Head of caudate nucleus (tissue), 42 donors: Measurements from ENCODE around the gene CCDC192.

Experiments
- DNase-seq, 42 donors: peaks; one replicate each; pipeline versions ENCODE4 v3.0.0 to v3.0.0-alpha.2; 2020 to 2021; ENCODE audit warnings: mixed read lengths in 7 of 42
- intact Hi-C: fragments of 100-400 bp; cut with DNase I; formaldehyde crosslinking; loops from one replicate; pipeline ENCODE4 v1.15.0; 2022

Gene CCDC192

DNA sequence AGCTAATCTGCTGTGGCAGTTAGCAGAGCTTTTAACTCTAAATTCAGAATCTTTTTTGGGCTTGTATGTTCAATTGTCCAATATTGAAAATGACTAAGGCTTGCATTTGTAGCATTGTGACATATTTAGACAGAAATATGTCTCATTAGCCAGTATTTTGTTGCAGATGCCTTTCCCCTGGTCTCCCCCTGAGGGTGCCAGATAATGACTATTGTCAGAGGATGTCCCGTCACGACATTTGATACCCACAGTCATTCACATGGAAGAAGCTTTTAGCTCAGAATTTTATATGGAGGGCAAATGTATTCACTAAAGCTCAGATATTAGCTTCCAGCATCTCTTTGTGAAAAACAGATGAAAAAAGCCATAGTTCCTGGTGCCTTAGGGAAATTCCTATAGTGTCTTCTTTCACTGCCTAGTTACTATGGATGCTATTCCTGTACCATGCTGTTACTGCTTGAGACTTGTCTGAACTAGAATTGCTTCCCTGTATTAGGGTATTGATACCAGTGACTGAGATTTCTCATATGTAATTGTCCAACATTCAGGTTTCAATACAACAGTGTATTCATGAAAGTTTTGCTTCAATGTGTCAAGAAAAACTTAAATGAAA lies 96.2 kb downstream of the CCDC192 start:
- intact Hi-C loops: no loop called here
- DNase-seq: peak in 8 of 42 donors; percentile 3 to 49 (median 10)

DNA sequence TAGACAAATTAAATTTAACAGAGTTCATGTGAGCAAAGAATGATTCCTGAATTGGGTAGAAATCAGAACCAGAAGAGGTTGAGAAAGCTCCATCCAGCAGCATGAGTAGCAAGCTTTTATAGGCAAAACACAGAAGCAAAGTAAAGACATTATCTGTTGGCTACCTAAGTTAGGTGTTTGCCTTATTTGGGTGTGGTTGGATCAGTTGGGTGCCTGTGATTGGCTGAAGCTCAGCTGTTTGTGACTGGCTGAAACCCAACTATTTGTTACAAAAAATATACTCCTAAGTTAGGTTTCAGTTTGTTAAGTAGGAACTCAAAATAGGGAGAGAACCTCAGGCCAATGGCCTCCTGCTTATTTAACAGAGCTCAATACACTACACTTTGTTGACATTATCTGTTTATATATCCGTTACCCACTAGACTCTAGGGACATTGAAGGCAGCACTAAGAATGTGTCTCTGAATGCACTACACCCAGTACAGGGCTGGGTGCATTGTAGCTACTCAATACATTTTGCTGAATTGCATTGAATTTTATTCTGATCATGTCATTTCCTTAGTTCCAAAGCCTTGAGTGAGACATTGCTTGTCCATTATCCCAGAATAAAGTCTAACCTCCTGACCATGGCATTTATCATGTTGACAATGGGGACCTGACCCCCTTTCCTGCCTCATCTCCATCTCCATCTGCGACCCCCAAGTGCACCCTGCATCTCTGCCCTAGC lies 98.7 kb downstream of the CCDC192 start:
- intact Hi-C loops: no loop called here
- no peak for DNase-seq

DNA sequence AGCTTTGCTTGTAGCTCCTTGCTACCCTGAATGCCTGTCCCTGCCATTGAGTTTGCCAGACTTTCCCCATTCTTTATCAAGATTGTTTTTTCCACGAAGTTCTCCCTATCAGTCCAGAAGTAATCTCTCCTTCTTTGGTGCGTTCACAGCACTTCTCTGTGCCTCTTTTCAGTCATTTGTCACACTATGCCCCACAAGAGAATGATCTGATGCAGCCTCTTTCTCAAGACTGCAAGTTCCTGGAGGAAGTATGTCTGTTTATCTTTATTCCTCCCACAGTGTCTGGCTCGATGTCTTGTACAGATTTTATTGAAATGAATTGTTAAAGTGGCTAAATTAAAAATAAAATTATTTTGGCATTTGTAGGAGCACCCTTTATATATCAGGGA lies 99.3 kb downstream of the CCDC192 start:
- intact Hi-C loops: no loop called here
- no peak for DNase-seq

DNA sequence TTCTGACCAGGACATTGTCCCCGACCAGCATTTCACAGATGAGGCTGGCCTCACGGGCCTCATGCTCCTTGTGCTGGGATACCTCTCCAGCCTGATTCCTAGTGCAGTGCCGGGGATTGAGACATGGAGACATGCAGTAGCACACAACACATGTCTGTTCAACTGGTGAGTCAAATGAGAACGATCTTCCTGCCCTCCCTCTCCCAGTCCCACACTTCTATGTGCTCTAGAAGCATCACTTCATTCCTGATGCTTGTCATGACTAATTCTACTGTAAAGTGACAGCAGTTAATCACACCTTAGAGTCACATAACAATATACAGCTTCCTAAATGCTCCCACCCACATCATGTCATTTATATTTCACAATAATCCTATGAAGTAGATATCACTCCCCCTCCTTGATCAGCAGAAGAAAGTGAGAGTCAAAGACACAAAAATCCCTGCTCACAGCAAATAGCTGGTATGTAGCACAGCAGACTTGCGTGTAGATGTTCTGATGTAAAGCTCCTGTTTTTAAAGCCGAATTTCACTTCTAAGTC lies 101.8 kb downstream of the CCDC192 start:
- intact Hi-C loops: no loop called here
- peak in 24 of 42 donors; percentile 2 to 55 (median 16) for DNase-seq

DNA sequence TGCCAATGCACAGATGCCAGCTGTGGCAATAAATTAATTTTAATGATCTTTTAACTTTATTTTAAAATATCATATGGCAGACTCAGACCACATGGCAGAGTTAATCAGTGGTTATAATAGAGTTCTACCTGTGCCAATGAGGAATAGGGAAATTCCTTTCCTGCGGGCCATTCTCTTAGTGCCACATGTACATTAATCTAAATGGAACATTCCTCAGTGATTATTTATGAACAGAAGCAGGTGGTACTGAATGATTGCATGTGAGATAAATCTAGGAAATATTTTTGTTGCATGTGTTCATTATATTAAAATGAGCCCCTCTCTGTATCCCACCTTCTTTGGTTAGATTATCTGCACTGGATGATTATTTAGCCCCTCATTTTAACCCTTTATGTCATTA lies 102.3 kb downstream of the CCDC192 start:
- intact Hi-C loops: no loop called here

DNA sequence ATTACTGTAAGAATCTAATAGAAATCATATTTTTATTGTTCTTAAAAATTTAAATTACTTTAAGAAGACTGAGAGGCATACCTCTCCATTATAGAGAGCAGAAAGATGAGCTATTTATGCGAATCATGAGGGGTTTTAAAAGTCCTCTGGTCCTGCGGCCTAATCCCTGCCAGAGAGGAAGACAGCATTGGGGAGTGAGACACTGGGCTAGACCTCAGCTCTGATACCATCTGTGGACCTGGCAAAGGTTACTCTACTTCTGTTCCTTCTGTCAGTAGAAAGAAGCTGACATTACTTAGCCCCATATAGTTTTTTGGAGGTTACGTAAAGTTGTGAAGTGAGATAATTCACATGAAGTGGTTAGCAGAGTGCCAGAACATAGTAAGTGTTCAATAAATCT lies 103.6 kb downstream of the CCDC192 start:
- no peak for DNase-seq
- intact Hi-C loops: no loop called here

More for the DNA sequence above, 102.3 kb downstream of the CCDC192 start:
- no peak for DNase-seq

DNA sequence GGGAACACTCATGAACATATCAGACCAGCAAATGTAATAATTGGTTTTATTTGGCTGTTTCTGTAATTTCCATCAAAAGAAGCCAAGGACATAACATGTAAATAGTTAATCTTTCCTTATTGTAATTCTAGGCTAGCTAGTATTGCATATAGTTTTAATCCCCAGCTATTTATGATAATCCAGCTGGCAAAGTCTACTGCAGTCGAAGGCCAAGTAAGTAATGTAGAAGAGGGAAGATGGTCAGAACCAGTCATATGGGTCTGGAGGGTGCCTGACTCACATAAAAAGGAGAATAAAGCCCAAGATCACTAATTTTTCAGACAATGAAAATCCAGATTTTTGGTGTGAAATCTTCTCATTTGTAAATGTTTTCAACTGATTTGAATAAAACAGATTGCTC lies 106.3 kb downstream of the CCDC192 start:
- DNase-seq: no peak
- intact Hi-C loops: no loop called here

DNA sequence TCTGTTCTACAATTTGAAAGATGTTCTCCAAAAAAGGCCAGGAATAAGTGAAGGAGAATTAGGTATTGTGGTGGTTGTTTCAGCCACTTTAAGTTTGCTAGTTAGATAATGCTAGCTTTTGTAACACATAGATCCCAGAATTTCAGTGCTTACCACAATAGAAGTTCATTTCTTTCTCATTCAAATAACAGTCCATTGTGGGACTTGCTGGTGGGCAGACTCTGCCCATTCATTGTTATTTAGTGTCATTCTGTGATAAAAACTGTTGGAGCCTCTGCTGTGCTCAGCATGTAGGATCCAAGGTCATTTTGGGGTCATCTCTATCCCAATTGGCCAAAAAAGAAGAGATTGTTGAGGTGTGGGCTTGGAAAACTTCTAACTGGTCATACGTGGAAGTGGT lies 106.8 kb downstream of the CCDC192 start:
- peak in 2 of 42 donors; percentile 2 to 33 for DNase-seq
- intact Hi-C loops: no loop called here

DNA sequence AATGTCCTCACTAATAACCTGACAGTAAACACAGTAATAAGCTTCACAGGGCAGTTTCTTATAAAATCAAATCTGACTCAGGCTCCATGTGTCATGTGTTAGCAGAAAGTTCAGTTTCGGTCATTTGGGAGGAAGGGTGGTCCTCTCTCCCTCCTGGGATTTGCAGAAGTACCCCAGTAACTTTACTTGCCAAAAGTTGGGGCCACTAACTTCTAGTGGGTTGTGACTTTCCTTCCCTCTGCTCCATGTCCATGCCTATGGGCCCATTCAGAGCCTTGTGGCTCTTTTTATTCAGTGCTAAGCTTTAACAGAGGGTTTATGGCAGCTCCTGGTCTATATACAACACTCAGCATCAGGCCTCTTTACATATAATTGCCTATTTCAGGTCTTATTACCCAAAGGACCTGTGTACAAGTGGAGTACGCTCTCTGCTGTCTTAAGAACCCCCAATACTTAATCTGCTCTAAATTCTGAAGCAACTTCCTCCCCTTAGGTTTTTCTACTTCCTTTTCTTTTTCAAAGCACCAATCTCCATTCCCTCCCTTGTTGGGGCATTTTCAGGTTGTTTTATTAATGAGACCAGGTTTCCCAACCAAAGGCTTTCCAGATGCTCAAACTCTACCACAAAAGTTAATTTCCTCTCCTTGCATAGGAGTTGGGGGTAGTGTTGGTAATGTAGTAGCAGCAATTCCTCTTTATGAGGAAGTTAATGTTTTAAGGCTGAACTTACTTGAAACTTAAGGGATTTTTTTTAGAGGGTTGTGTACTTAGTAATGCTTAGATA lies 107.7 kb downstream of the CCDC192 start:
- no peak for DNase-seq
- intact Hi-C loops: no loop called here

DNA sequence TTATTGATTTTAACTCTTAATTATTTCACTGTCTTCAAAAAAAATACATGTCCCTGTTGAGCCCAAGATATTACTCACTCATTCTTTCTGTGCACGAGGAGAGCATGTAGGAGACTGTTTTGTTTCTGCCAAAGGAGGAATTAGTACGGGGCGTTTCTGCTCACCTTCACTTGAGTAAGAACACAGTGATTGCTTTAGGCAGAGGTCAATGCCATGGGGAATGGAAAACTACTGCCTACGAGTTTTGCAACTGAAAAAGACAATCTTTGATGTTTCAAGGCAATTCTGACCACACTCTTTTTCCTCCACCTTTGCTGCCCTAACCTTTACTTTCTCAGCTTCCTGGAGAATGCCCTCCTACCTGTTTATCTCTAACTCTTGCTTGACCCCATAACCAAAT lies 109.4 kb downstream of the CCDC192 start:
- intact Hi-C loops: no loop called here
- no peak for DNase-seq

DNA sequence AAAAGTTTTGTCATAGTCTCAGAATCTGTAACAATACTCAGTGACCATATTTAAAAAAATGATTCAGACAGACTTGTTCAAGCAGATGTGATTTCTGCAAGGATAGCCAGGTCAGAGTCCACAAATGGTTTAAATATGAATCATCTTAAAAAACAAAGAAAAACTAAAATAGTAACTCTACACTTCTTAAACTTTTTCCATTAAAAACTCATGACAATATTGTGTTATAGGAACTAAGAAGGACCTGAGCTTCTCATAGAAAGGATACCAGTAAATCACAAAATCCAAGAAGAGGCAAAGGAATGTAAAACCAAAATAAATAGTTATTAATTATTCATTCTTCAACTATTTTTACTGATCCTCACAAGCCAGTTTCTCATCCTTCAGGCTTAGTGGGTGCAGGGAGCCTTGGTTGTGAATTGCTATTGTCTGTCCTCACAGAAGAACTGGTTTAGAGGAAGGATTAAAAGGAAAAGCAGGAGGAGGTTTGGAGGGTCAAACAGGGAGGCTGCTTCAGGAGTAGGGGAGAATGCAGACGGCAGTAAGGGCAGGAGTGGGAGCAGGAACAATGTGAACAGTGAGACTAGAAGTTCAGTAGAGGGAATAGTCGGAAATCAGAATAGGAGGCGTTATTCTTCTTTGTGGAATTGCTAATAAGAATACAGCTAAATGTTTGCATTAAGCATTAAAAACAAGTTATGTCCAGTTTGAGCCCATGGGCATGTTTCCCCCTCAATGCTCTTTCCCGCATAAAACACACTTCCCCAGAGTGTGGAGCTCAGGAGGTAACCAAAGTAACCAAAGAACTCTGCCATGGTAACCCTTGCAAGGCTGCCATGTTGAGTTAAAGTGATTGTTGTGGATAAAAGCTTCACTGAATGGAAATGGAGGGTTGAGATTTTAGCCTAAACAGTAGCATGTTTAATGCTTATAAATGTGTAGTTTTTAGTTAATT lies 110.7 kb downstream of the CCDC192 start:
- intact Hi-C loops: no loop called here
- DNase-seq: no peak

DNA sequence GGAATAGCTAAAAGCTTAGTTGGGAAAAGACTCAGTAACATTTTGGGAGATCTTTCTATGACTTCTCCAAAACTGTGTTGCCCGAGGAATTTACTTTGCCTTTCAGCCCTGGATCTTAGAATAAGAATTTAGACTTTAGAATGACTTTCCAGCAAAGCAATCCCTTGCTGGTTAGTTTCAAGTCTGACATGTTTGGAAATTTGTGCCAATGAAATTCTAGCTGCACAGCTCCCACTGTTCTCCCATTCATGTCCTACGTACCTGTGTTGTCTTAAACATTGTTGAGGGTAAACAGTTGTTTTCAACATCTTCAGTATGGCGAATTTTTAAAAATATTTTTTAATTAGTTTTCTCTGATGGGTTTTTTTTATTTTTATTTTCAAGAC lies 111.4 kb downstream of the CCDC192 start:
- intact Hi-C loops: no loop called here
- DNase-seq: no peak

DNA sequence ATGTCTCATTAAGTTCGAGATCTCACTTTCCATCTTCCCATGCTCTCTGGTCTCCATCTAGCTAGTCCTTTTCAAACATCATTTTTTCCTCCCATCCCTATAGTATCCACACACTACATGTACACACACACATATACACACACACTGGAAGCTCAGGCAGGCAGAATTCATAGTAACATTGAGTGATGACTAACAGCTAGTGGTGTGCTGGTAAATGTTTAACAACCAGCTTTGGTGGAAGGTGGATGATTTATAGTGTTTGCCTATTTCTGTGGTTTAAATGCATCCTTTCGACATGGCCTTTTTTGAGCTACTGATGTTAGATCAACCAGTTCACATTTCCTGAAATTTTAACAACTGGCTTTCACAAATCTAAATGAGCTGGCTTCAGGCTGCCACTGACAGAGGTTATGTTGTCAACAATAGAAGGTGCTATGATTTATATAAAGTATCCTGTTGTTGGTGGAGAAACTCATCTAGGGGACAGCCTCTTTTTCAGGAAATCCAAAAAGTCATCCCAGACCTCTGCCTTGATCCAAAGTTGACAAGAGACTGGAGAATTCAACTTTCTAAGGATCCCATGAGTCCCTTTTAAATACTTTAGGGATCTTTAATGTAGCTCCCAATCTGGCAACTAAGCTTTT lies 117.8 kb downstream of the CCDC192 start:
- no peak for DNase-seq
- intact Hi-C loops: no loop called here

DNA sequence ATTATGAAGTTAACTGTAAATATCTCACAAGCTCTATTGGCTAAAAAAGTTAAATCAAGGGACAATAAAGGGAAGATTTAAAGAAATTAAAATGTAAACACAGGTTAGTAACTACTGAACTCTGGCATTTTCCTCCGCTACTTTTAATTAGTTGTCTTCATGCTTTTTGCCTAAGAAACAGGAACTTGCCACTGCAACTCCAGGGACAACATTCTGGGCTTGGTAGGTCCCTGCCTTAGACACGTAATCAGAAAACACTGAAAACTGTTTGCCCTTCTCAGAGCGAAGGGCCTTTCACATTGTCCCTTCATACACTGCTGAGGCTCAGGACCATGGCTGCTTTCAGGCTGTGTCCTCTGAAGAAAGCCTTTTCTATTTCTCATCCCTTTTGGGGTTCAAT lies 118.7 kb downstream of the CCDC192 start:
- no peak for DNase-seq
- intact Hi-C loops: no loop called here

DNA sequence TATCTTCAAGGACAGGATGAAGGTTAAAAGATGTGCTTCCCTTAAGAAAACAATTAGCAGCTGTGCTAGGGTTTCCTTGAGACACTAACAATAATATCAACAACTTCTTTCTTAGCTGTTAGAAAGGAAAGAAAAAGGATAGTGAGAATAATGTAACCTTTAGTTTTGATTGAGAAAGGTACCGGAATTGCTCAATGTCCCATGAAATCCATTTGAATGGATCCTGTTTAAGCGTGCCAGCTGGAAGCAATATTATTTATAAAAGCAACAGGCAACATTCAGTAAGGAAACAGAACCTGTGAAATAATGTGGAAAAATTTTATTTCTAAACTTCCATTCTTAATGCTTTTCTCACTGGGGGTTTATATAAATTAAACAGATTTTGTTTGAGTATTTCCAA lies 120.9 kb downstream of the CCDC192 start:
- DNase-seq: no peak
- intact Hi-C loops: no loop called here

DNA sequence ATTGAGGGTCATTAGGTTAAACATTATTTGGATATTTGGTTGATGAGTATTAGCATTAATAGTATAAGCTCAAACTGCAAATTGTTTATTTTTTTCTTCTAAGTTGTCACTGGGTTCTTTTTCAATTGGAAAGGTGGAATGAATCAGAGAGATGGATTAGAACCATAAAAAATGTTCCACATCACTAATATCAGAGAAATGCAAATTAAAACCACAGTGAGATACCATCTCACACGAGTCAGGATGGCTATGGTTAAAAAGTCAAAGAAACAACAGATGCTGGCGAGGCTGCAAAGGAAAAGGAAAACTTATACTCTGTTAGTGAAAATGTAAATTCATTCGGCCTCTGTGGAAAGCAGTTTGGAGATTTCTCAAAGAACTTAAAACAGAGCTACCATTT lies 122.8 kb downstream of the CCDC192 start:
- no peak for DNase-seq
- intact Hi-C loops: no loop called here

DNA sequence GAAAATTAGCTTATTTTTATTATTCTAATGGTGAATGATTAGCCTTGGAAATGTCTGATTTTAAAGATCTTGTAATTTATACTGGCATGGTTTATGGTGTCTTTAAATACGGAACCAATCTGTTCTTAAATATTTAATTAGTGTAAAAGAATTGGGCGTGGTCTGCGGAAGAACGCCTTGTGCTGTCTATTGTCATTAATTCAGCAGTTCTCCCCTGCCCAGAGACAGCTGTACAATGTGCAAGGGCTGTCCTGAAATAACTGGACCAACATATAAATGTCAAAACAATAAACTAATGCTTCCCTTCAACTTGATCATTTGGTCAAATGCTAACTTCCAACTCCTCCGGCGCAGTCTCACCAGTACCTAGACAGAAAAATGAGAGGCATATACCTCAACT lies 124.3 kb downstream of the CCDC192 start:
- intact Hi-C loops: no loop called here
- no peak for DNase-seq

DNA sequence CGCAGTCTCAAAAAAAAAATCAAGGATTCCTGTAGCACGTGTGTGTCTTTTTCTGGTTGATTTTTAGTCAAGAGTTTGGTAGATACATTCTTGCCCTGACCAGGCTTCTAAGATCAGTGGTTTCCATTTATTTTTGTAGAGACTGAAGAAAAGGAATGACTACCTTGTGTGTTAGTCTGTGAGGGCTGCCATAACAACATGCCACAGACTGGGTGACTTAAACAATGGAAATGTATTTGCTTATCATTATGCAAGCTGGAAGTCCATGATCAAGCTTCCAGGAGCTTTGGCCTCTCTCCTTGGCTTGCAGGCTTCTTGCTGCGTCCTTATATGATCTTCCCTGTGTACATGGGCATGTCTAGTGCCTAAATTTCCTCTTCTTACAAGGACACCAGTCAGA lies 127.0 kb downstream of the CCDC192 start:
- intact Hi-C loops: no loop called here
- DNase-seq: no peak
